ENCODE results near the gene HSPA1L.
A peak's percentile ranks its signal among the peaks of the same experiment; 100 is the strongest.
"Not testable (repeated sequence)": the region's sequence is repeated elsewhere in the genome, so short reads cannot be mapped to it uniquely, and the experiment has no call there.

Gene HSPA1L

GRCh38 chr6:31815025-31815838 lies at the start of gene HSPA1L, which contains the start of gene HSPA1A:
TSS of gene HSPA1L (minus strand) at chr6:31815283. CDS start at chr6:31811972, 3,311 bp downstream.
TSS of gene HSPA1A (plus strand) at chr6:31815543. CDS start at chr6:31815757, 214 bp downstream.
- DNase-seq = peak; percentile 12 to 72 (median 43)

DNA sequence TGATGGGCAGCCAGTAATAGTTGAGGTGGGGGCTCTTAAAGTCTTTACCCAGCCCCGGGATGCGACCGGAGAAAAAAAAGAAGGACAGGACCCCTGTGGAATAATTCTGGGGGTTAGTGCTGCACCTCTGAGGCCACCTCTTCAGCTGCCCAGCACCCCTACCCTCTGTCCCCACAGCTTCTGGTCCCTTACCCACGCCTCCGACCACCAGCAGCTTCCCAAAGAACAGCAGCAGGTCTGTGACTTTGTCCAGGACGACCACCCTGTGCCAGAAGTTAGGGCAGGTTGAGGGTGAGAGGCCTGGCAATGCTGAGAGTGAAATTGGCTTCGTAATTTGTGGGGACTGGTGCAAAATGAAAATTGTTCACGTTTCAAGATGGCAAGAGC lies 49.7 kb upstream of the HSPA1L start:
- no peak for DNase-seq

GRCh38 chr6:31864123-31864562 lies 49.1 kb upstream of the HSPA1L start:
- DNase-seq = peak in 1 of 6 experiments; percentile 37

GRCh38 chr6:31862344-31863235 lies 47.5 kb upstream of the HSPA1L start, which contains the start of gene NEU1:
TSS of gene NEU1 (minus strand) at chr6:31862821. CDS start at chr6:31862776, 45 bp downstream.
- DNase-seq = peak; percentile 95 to 100 (median 99)

DNA sequence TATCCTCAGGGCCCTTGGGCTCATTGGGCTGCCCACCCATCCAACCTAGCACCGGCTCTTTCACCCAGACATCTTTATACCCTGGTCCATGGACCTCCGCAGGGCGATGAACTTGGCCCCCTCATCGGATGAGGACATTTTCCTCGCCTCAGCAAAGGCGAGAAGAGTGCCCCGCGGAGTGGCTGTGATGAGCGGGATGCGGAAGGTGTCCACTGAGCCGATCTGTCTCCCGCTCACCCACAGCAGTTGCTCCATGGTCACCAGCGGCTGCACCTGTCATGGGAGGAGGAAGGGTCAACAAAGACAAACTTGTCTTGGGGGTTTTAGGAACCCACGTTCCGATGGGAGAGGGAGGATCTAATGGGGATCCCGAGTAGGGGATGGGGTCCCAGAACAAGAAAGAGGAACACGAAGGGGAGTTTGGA lies 46.8 kb upstream of the HSPA1L start:
- DNase-seq = no peak

GRCh38 chr6:31861150-31861549 lies 46.1 kb upstream of the HSPA1L start:
- DNase-seq = no peak

- DNase-seq = no peak
Measured at GRCh38 chr6:31860349-31860748, 45.3 kb upstream of the HSPA1L start.

GRCh38 chr6:31859923-31860322 lies 44.8 kb upstream of the HSPA1L start:
- no peak for DNase-seq

- DNase-seq = no peak
Measured at GRCh38 chr6:31858707-31859106, 43.6 kb upstream of the HSPA1L start.

- DNase-seq = not testable (repeated sequence)
Measured at GRCh38 chr6:31857774-31858173, 42.7 kb upstream of the HSPA1L start.

- DNase-seq = not testable (repeated sequence)
Measured at GRCh38 chr6:31851980-31852718, 37.1 kb upstream of the HSPA1L start.

DNA sequence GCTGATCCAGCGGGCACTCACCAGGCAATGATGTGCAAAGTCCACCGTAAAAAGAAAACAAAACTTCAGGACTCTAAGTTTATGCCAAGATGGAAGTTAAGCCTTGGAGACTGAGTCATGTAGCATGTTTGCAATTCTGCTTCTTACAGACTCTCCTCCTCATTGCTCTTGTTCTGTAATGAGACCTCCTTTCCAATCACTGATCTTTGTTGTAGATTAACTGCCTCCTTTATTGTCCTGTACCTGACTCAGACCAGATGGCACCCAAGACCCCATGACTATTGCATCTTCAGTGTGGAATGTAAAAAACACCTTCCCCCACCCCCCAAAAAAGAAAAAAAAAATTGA lies 36.4 kb upstream of the HSPA1L start:
- DNase-seq = no peak

DNA sequence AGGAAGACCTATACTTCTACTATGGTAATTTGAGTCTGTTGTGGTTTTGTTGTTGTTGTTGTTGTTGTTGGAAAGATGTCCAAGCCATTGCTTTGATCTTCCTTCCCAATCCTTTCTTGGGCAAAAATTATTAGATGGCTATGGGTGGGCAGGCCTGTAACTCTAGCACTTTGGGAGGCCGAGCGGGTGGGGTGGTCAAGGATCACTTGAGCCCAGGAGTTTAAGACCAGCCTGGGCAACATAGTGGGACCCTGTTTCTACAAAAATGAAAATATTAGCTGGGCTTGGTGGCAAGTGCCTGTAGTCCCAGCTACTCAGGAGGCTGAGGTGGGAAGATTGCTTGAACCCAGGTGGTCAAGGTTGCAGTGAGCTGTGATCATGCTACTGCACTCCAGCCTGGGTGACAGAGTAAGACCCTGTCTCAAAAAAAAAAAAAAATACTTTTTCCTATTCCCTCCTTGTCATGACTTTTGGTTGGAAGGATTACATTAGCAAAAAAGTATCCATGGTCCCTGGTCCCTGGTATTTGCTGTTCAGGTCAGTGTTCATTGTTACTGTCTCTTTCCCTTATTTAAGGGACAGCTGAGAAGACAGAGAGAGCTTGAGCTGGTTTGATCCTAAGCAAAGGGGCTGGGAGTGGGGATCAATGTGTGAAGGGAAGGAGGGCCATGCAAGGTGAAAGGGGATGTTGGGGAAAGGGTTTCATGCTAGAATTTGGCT lies 35.8 kb upstream of the HSPA1L start:
- DNase-seq = no peak

DNA sequence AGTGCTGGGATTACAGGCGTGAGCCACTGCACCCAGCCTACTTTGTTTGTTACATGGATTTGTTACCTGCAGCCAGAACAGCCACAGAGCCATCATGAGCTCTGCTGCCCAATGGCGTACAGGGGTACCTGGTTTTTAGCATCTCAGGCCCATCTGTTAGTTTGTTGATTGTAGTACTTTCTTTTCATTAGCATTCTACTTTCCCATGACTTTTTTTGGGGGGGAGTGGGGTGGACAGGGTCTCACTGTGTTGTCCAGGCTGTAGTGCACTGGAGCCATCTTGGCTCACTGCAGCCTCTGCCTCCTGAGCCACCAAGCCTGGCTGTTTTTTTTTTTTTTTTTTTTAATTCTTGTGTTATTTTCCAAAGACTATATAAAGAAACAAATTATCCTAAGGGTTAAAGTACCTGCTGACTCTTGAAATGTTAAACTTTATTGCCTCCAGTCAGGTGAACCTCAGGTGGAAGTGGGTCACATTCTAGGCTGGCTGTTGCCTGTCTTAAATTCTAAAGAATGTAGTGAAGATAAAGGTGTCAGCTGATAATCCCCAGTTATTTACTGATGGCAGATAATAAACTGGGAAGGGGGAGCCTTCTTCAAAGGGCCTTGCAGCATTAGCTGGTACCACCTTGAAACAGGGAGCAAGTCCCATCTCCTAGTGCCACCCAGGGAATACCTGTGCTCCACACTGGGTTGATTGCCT lies 32.3 kb upstream of the HSPA1L start:
- no peak for DNase-seq

GRCh38 chr6:31844507-31844906 lies 29.4 kb upstream of the HSPA1L start:
- DNase-seq = no peak

- no peak for DNase-seq
Measured at GRCh38 chr6:31842053-31842452, 27.0 kb upstream of the HSPA1L start.

- DNase-seq = not testable (repeated sequence)
Measured at GRCh38 chr6:31839779-31840126, 24.7 kb upstream of the HSPA1L start.

DNA sequence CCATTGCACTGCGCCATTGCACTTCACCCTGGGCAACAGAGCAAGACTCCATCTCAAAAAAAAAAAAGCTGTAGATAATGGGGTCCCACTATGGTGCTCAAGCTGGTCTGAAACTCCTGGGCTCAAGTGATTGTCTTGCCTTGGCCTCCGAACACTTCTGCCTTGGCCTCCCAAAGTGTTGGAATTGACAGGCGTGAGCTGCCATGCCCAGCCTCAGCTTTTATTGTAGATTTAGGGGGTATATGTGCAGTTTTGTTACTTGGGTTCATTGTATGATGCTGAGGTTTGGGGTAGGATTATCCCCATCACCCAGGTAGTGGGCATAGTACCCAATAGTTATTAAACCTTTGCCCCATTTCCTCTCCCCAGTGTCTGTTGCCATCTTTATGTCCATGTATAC lies 23.9 kb upstream of the HSPA1L start:
- no peak for DNase-seq

DNA sequence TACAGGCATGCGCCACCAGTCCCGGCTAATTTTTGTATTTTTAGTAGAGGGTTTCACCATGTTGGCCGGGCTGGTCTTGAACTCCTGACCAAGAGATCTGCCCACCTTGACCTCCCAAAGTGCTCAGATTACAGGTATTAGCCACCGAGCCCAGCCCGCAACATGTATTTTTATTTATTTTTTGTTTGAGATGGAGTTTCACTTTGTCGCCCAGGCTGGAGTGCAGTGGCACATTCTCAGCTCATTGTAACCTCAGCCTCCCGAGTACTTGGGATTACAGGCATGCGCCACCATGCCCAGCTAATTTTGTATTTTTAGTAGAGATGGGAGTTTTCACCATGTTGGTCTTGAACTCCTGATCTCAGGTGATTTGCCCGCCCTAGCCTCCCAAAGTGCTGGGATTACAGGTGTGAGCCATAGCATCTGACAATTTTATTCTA lies 23.1 kb upstream of the HSPA1L start:
- DNase-seq = not testable (repeated sequence)

GRCh38 chr6:31837369-31838113 lies 22.5 kb upstream of the HSPA1L start:
- DNase-seq = no peak

Measured in stimulated activated naive CD4-positive, alpha-beta T cell (primary cell).